Karpas-422 (cell line): ENCODE measurements around the gene ZNF528. TPM values are rescaled to one million over a fixed set of nuclear protein-coding genes. Genes with fewer than 3 reads are reported as not detected.

Experiments used
- small RNA-seq: library from RNA; depleted of rRNA; stranded (forward); fragments of <200 nt; gene quantifications from one replicate; pipeline ENCODE3, GENCODE V24; 2014
- total RNA-seq: library from RNA; depleted of rRNA; stranded (reverse); fragments of >200 nt; shearing (Covaris generic); gene quantifications from 2 replicates; pipeline ENCODE4 v1.2.3, GENCODE V29; 2014; ENCODE audit warnings: low replicate concordance; rRNA removed

Gene ZNF528
- total RNA-seq, 1 experiment from 2014 or later, result 11.1 TPM

Small RNA genes within 50 kb of the gene (small RNA-seq; reads per million reads assigned to genes)
- not detected for gene AC010332.1

Other genes starting within 250 kb of the ZNF528 start
- 5.5 and 9.6 TPM in 2 replicates for gene ZNF836, start 226.2 kb upstream of the ZNF528 start, total RNA-seq
- 169 and 267 TPM in 2 replicates for gene PPP2R1A, start 207.8 kb upstream of the ZNF528 start, total RNA-seq
- 13.9 and 23.3 TPM in 2 replicates for gene ZNF766, start 128.3 kb upstream of the ZNF528 start, total RNA-seq
- 26.7 and 33.9 TPM in 2 replicates for gene ZNF480, start 100.7 kb upstream of the ZNF528 start, total RNA-seq
- 12.6 and 20.1 TPM in 2 replicates for gene ZNF610, start 61.6 kb upstream of the ZNF528 start, total RNA-seq
- 9.0 and 12.7 TPM in 2 replicates for gene ZNF880, start 27.9 kb upstream of the ZNF528 start, total RNA-seq
- gene ZNF534, start 31.3 kb downstream of the ZNF528 start, total RNA-seq, result not detected in 2 replicates
- gene ZNF578, start 55.7 kb downstream of the ZNF528 start, total RNA-seq, result 0.04 TPM in 1 of 2 replicates, not detected in the other
- gene ZNF808, start 129.8 kb downstream of the ZNF528 start, total RNA-seq, result 31.5 and 39.7 TPM in 2 replicates
- 24.0 and 43.8 TPM in 2 replicates for gene ZNF701, start 172.4 kb downstream of the ZNF528 start, total RNA-seq
- gene ZNF83, start 240.5 kb downstream of the ZNF528 start, total RNA-seq, result 95.9 and 115 TPM in 2 replicates